Psoas muscle (tissue), 8 donors: ENCODE results near the gene DSG3. TPM values are rescaled to one million over a fixed set of nuclear protein-coding genes. Genes with fewer than 3 reads are reported as not detected.

Experiments
- ATAC-seq, 4 donors: fragments of 200-7000 bp; cut with Tn5 transposase; one replicate each; pipeline ENCODE4 v1.9.1; 2020; ENCODE audit warnings: moderate library complexity in 3 of 4, mild to moderate bottlenecking in 2 of 4
- DNase-seq, 2 donors: peaks; one replicate each; pipeline ENCODE4 v3.0.0-alpha.2; 2020
- H3K27ac ChIP-seq: fragments of 200-600 bp; one replicate; pipeline ENCODE4 v1.8.0; 2022
- H3K27me3 ChIP-seq, 3 donors: fragments of 200-600 bp in 1 of 3; one replicate each; pipeline versions ENCODE4 v1.6.1 to v1.8.0; 2013 to 2022; ENCODE audit warnings: low read length in 2 of 3, mild to moderate bottlenecking in 2 of 3, moderate library complexity in 1 of 3; ENCODE audit not compliant: insufficient read depth in 3 of 3
- H3K36me3 ChIP-seq, 2 donors: fragments of 200-600 bp in 1 of 2; one replicate each; pipeline versions ENCODE4 v1.6.1 to v1.8.0; 2013 to 2022; ENCODE audit warnings: low read depth in 1 of 2, mild to moderate bottlenecking in 1 of 2, moderate library complexity in 1 of 2; ENCODE audit not compliant: insufficient read depth in 1 of 2
- H3K4me1 ChIP-seq: fragments of 200-600 bp; one replicate; pipeline ENCODE4 v1.8.0; 2022
- H3K4me3 ChIP-seq: fragments of 200-600 bp; one replicate; pipeline ENCODE4 v1.8.0; 2022; ENCODE audit warnings: mild to moderate bottlenecking
- H3K9me3 ChIP-seq: fragments of 200-600 bp; one replicate; pipeline ENCODE4 v1.8.0; 2022
- WGBS, 3 donors: extraction: QIAGEN DNeasy Blood & Tissue Kit; methylation state at CpG; one replicate each; pipeline versions ENCODE4 v1.1.6 to v1.1.7; 2013; 5-methylcytosine and 5-hydroxymethylcytosine counted together
- intact Hi-C, 2 donors: fragments of 100-400 bp; cut with DNase I; formaldehyde crosslinking; loops; one replicate each; pipeline versions ENCODE4 v1.11.0 to v1.14.2; 2022
- polyA plus RNA-seq, 3 donors: library from polyadenylated mRNA; stranded (reverse); fragments of 200-250 nt; gene quantifications; one replicate each; pipeline ENCODE4 v1.2.3, GENCODE V29; 2013
- total RNA-seq, 4 donors: library from RNA; stranded (reverse); fragmentation: NEBNext Ultra II Directional in 2 of 4; extraction: Animal tissue kit (Norgen Biotek cat#: 25700) in 2 of 4; gene quantifications; one replicate each; pipeline versions ENCODE4 v1.2.1 to v1.2.4, GENCODE V29; 2021 to 2023
- TF ChIP-seq, protein P1 (sequence below): fragments of 200-600 bp; IDR thresholded peaks from one replicate; pipeline ENCODE4 v1.8.0; 2022; ENCODE audit warnings: antibody characterized with exemption
- donor health status: healthy with polysubstance abuse.
- donor health status: DM: no; HTN: no; CAD: no; lungs with moderate emphysema.
- donor health status: Bipolar disorder and iron deficiency.
- donor health status: healthy.
- donor health status: DM: yes; HTN: yes; CAD: no.
- donor health status: DM: no; HTN: no; CAD: no.
- donor health status: DM: no; HTN: no; CAD: no.
- donor health status: DM: yes; HTN: yes; CAD: no.

The DSG3 gene
- total and polyA plus RNA-seq, 7 donors = under 0.01 to 0.04 (median 0.02) TPM; not detected in 3

DNA sequence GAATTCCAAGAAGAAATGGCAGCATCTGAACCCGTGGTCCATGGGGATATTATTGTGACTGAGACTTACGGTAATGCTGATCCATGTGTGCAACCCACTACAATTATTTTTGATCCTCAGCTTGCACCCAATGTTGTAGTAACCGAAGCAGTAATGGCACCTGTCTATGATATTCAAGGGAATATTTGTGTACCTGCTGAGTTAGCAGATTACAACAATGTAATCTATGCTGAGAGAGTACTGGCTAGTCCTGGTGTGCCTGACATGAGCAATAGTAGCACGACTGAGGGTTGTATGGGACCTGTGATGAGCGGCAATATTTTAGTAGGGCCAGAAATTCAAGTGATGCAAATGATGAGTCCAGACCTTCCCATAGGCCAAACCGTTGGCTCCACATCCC, 34.4 kb upstream of the DSG3 start:
- DNase-seq (no peak), ATAC-seq (no peak)
- Histone ChIP-seq H3K4me1 (no peaks in the 10 kb centered on the region), H3K27ac (no peak overlapping the region), H3K27me3 (no peaks in the 10 kb centered on the region), H3K4me3 (no peak overlapping the region), H3K36me3 (no peaks in the 10 kb centered on the region), H3K9me3 (no peaks in the 10 kb centered on the region)
- 91 to 92% (median 91%) methylated on average over 6 of the region's 6 CpGs for WGBS, 3 donors
- intact Hi-C loops = no loop called here
- TF ChIP-seq, protein P1, sequence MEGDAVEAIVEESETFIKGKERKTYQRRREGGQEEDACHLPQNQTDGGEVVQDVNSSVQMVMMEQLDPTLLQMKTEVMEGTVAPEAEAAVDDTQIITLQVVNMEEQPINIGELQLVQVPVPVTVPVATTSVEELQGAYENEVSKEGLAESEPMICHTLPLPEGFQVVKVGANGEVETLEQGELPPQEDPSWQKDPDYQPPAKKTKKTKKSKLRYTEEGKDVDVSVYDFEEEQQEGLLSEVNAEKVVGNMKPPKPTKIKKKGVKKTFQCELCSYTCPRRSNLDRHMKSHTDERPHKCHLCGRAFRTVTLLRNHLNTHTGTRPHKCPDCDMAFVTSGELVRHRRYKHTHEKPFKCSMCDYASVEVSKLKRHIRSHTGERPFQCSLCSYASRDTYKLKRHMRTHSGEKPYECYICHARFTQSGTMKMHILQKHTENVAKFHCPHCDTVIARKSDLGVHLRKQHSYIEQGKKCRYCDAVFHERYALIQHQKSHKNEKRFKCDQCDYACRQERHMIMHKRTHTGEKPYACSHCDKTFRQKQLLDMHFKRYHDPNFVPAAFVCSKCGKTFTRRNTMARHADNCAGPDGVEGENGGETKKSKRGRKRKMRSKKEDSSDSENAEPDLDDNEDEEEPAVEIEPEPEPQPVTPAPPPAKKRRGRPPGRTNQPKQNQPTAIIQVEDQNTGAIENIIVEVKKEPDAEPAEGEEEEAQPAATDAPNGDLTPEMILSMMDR = no peak

- intact Hi-C loops = no loop called here
- Histone ChIP-seq H3K27ac (no peak overlapping the region), H3K36me3 (no peaks in the 10 kb centered on the region), H3K4me1 (no peaks in the 10 kb centered on the region), H3K9me3 (no peaks in the 10 kb centered on the region), H3K4me3 (no peak overlapping the region), H3K27me3 (no peaks in the 10 kb centered on the region)
- DNase-seq (no peak), ATAC-seq (no peak)
- TF ChIP-seq, protein P1 = no peak
These were observed 29.7 kb upstream of the DSG3 start for GRCh38 chr18:31417850-31418249.

DNA sequence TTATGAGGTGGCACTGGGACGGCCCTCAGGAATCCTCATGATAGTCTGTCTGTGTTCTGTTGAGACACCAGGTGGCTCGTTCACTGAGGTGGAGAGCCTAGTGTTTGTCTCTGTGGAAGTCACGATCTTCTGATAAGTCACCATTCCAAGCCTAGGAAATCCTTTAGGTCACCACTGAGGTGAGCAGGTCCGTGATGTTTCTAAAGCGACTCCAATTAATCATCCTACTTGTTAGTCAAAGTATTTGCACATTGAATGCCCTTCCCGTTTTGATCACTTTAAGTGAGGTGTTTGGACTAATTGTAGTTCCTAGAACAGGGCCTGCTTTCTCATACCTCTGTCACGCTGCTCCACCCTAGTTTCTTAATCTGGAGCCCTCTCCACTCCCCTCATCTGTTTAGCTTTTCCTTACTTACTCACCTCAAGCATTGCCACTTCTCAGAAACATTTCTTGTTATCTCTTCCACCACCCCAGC, 28.0 kb upstream of the DSG3 start:
- Histone ChIP-seq H3K9me3 (no peaks in the 10 kb centered on the region), H3K27me3 (no peaks in the 10 kb centered on the region), H3K4me3 (no peak overlapping the region), H3K4me1 (no peaks in the 10 kb centered on the region), H3K27ac (no peak overlapping the region), H3K36me3 (no peaks in the 10 kb centered on the region)
- TF ChIP-seq, protein P1 = no peak
- no peak for ATAC-seq
- intact Hi-C loops = no loop called here
- no peak for DNase-seq
- WGBS, 3 donors = 80 to 90% (median 83%) methylated on average over 7 of the region's 7 CpGs

DNA sequence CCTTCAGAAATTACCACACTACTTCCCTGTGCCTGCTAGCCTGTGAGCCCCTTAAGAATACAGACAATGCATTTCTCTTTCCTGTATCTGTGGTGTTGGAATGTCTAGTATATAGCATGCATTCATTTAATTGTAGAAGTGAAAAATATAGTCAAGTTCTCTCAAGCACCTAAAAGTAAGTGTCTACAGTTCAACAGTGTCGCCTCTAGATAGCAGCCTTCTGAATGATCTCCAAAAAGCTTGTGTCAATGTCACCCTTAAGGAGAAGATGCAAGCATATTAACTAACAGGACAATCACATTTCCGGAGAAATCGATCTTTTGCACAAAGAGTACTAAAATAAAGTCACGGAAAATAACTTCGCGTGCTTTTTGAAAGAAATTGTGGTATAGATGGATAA, 27.5 kb upstream of the DSG3 start:
- no peaks in the 10 kb centered on the region for H3K36me3 ChIP-seq
- intact Hi-C loops = no loop called here

GRCh38 chr18:31420524-31420923, 27.0 kb upstream of the DSG3 start:
- no peaks in the 10 kb centered on the region for H3K4me1 ChIP-seq
- WGBS, 3 donors = 91 to 92% (median 91%) methylated on average over 2 of the region's 2 CpGs
- H3K27ac ChIP-seq = no peak overlapping the region
- TF ChIP-seq, protein P1 = no peak
- no peaks in the 10 kb centered on the region for H3K36me3 ChIP-seq
- intact Hi-C loops = no loop called here
- H3K9me3 ChIP-seq = no peaks in the 10 kb centered on the region
- H3K4me3 ChIP-seq = no peak overlapping the region
- no peak for ATAC-seq
- H3K27me3 ChIP-seq = no peaks in the 10 kb centered on the region
- no peak for DNase-seq

More for the DNA sequence above, 27.5 kb upstream of the DSG3 start:
- Histone ChIP-seq H3K9me3 (no peaks in the 10 kb centered on the region), H3K27me3 (no peaks in the 10 kb centered on the region), H3K4me3 (no peak overlapping the region), H3K4me1 (no peaks in the 10 kb centered on the region), H3K27ac (no peak overlapping the region)
- no peak for DNase-seq
- ATAC-seq = no peak
- WGBS, 3 donors = 93% methylated on average over 6 of the region's 6 CpGs
- TF ChIP-seq, protein P1 = no peak
